Upper lobe of left lung (tissue), 4 donors: ENCODE results near the gene NOLC1.

Source experiments
- CTCF ChIP-seq, 6 experiments: fragments of 450-650 bp in 4 of 6; fragments of 200-600 bp in 2 of 6; sonication (generic) in 2 of 6; IDR thresholded peaks; one replicate each; pipeline ENCODE4 v1.5.1; 2016 to 2019; ENCODE audit warnings: antibody characterized with exemption in 6 of 6
- POLR2A ChIP-seq, 4 donors: fragments of 450-650 bp; IDR thresholded peaks; one replicate each; pipeline ENCODE4 v1.5.1; 2016 to 2017; ENCODE audit warnings: antibody characterized with exemption in 4 of 4, mild to moderate bottlenecking in 2 of 4

- TF ChIP-seq CTCF (IDR thresholded peaks at IDR 0.05) (no peak), POLR2A (IDR thresholded peaks at IDR 0.05) (no peak)
Measured at GRCh38 chr10:102150970-102151773, 1.0 kb upstream of the NOLC1 start.
